ENCODE measurements around the gene CLCA1. TPM values are rescaled to one million over a fixed set of nuclear protein-coding genes. Genes with fewer than 3 reads are reported as not detected.

The CLCA1 gene
- polyA plus RNA-seq, 1 of the 3 experiments (the other 2 are of a cell fraction): not detected

- H3K4me3 ChIP-seq (ENCODE audit: low read depth in 2 of 2, low read length in 1 of 2): no peak overlapping the region
- H3K9me2 ChIP-seq: no peaks in the 10 kb centered on the region
- WGBS (ENCODE audit: low lambda C conversion rate): 36% methylated on average over 2 of the region's 2 CpGs
- H3K4me1 ChIP-seq (ENCODE audit: control insufficient read depth in 1 of 2, insufficient read depth in 2 of 2, low read depth in 1 of 2, low read length in 1 of 2): no peaks in the 10 kb centered on the region; a peak in 1 of 4 replicates
- no peak overlapping the region for H3K27ac ChIP-seq (ENCODE audit: low read depth in 2 of 2, low read length in 1 of 2)
- no peaks in the 10 kb centered on the region for H4K20me1 ChIP-seq (ENCODE audit: insufficient read depth)
- no peaks in the 10 kb centered on the region for H3K27me3 ChIP-seq (ENCODE audit: insufficient read depth)
- ChIA-PET CTCF (interaction anchor here (0.7 to 5.3 kb wide), 7 partner anchors 8 to 233 kb away, joined by 3 to 25 read pairs (median 4); no protein-coding TSS in a partner anchor), POLR2A (no interaction called here)
- no peaks in the 10 kb centered on the region for H3K36me3 ChIP-seq (replicated peaks in 1 of 2; ENCODE audit: control insufficient read depth in 1 of 2, insufficient read depth in 2 of 2, low read length in 1 of 2)
- H3K9ac ChIP-seq: no peak overlapping the region
- no peak for TF ChIP-seq FOXM1 (IDR thresholded peaks at IDR 0.05; ENCODE audit: low read depth)
- TF ChIP-seq TCF12 (IDR thresholded peaks at IDR 0.05): peak; percentile 13; the same call in 1 of the 2 replicates
- TF ChIP-seq ZBTB33 (IDR thresholded peaks at IDR 0.05; ENCODE audit: borderline replicate concordance, low read depth): no peak
- H3K79me2 ChIP-seq (ENCODE audit: insufficient read depth): no peaks in the 10 kb centered on the region
- H3K9me3 ChIP-seq: no peaks in the 10 kb centered on the region
- H3F3A ChIP-seq (replicated peaks; ENCODE audit: insufficient read depth): no peaks in the 10 kb centered on the region
- H3K4me2 ChIP-seq: no peak overlapping the region
- no peak for DNase-seq
- no peak overlapping the region for H2AFZ ChIP-seq (ENCODE audit: low read depth)
These were observed 39.8 kb downstream of the CLCA1 start for GRCh38 chr1:86508583-86508969.

- no peaks in the 10 kb centered on the region for H3K9me2 ChIP-seq
- no peaks in the 10 kb centered on the region for H3K4me1 ChIP-seq (ENCODE audit: control insufficient read depth in 1 of 2, insufficient read depth in 2 of 2, low read depth in 1 of 2, low read length in 1 of 2)
- ChIA-PET POLR2A (no interaction called here), CTCF (interaction anchor here (1.2 kb wide), 1 partner anchor 16 kb away, joined by 5 read pairs; no protein-coding TSS in a partner anchor)
- WGBS (ENCODE audit: low lambda C conversion rate): 21% methylated on average over 2 of the region's 2 CpGs
- no peak overlapping the region for H3K4me2 ChIP-seq
- H3K9ac ChIP-seq: no peak overlapping the region
- no peak overlapping the region for H3K4me3 ChIP-seq (ENCODE audit: low read depth in 2 of 2, low read length in 1 of 2)
- H2AFZ ChIP-seq (ENCODE audit: low read depth): no peak overlapping the region
- no peak overlapping the region for H3K27ac ChIP-seq (ENCODE audit: low read depth in 2 of 2, low read length in 1 of 2)
- TF ChIP-seq CTCF (IDR thresholded peaks at IDR 0.05): peak; percentile 29; the same call in 1 of the 2 replicates
- TF ChIP-seq RAD21 (IDR thresholded peaks at IDR 0.05; ENCODE audit: low read length): peak; percentile 28
- TF ChIP-seq MAX (IDR thresholded peaks at IDR 0.05; ENCODE audit: low read depth): no peak
- H3K36me3 ChIP-seq (replicated peaks in 1 of 2; ENCODE audit: control insufficient read depth in 1 of 2, insufficient read depth in 2 of 2, low read length in 1 of 2): no peaks in the 10 kb centered on the region
- H3F3A ChIP-seq (replicated peaks; ENCODE audit: insufficient read depth): no peaks in the 10 kb centered on the region
- no peaks in the 10 kb centered on the region for H3K9me3 ChIP-seq
- H3K27me3 ChIP-seq (ENCODE audit: insufficient read depth): no peaks in the 10 kb centered on the region
- DNase-seq: peak; percentile 21
- H3K79me2 ChIP-seq (ENCODE audit: insufficient read depth): no peaks in the 10 kb centered on the region
- H4K20me1 ChIP-seq (ENCODE audit: insufficient read depth): no peaks in the 10 kb centered on the region
These were observed 46.9 kb downstream of the CLCA1 start for GRCh38 chr1:86515597-86515996.

- H3K27me3 ChIP-seq (ENCODE audit: insufficient read depth): no peaks in the 10 kb centered on the region
- 88% methylated on average over 1 of the region's 1 CpG for WGBS (ENCODE audit: low lambda C conversion rate)
- no peak overlapping the region for H3K4me2 ChIP-seq
- DNase-seq: no peak
- no peaks in the 10 kb centered on the region for H3F3A ChIP-seq (replicated peaks; ENCODE audit: insufficient read depth)
- H3K9me3 ChIP-seq: no peaks in the 10 kb centered on the region
- ChIA-PET POLR2A (no interaction called here), CTCF (interaction anchor here (1.0 to 1.6 kb wide), 4 partner anchors 8 to 17 kb away, joined by 3 to 5 read pairs (median 3); no protein-coding TSS in a partner anchor)
- no peak overlapping the region for H3K4me3 ChIP-seq (ENCODE audit: low read depth in 2 of 2, low read length in 1 of 2)
- H3K9ac ChIP-seq: no peak overlapping the region
- H3K36me3 ChIP-seq (replicated peaks in 1 of 2; ENCODE audit: control insufficient read depth in 1 of 2, insufficient read depth in 2 of 2, low read length in 1 of 2): no peaks in the 10 kb centered on the region
- H3K27ac ChIP-seq (ENCODE audit: low read depth in 2 of 2, low read length in 1 of 2): no peak overlapping the region
- no peaks in the 10 kb centered on the region for H3K79me2 ChIP-seq (ENCODE audit: insufficient read depth)
- no peak overlapping the region for H2AFZ ChIP-seq (ENCODE audit: low read depth)
- H4K20me1 ChIP-seq (ENCODE audit: insufficient read depth): no peaks in the 10 kb centered on the region
- H3K9me2 ChIP-seq: no peaks in the 10 kb centered on the region
- no peaks in the 10 kb centered on the region for H3K4me1 ChIP-seq (ENCODE audit: control insufficient read depth in 1 of 2, insufficient read depth in 2 of 2, low read depth in 1 of 2, low read length in 1 of 2)
- TF ChIP-seq GABPA (IDR thresholded peaks at IDR 0.05; ENCODE audit: low read depth): no peak
- TF ChIP-seq USF1 (IDR thresholded peaks at IDR 0.05; ENCODE audit: borderline replicate concordance, low read depth): no peak
- no peak for TF ChIP-seq POLR2AphosphoS5 (IDR thresholded peaks at IDR 0.05; ENCODE audit: low read depth, low read length)
- TF ChIP-seq JUND (IDR thresholded peaks at IDR 0.05): no peak
- no peak for TF ChIP-seq EP300 (IDR thresholded peaks at IDR 0.05; ENCODE audit: borderline replicate concordance in 1 of 2, low read depth in 1 of 2, low read length in 1 of 2)
- no peak for TF ChIP-seq REST (IDR thresholded peaks at IDR 0.05; ENCODE audit: low read depth, low read length)
- no peak for TF ChIP-seq CHD2 (IDR thresholded peaks at IDR 0.05; ENCODE audit: low read length, partially characterized antibody)
- no peak for TF ChIP-seq ELF1 (IDR thresholded peaks at IDR 0.05)
- TF ChIP-seq GATA2 (CRISPR knock-in tag; IDR thresholded peaks at IDR 0.05): no peak
These were observed 47.6 kb downstream of the CLCA1 start for GRCh38 chr1:86516335-86516734.

Data from SK-N-SH (cell line).